A549 treated with CORT108297 at 1 μM for 4 hours (cell line): ENCODE measurements around the gene ZNF581. TPM values are rescaled to one million over a fixed set of nuclear protein-coding genes. Genes with fewer than 3 reads are reported as not detected.

Experiments used
- total RNA-seq: library from RNA; stranded (reverse); fragments of 200-300 nt; extraction: Qiagen RNA extraction; gene quantifications from 5 replicates; pipeline ENCODE4 v1.2.3, GENCODE V29; 2022

Gene ZNF581, protein sequence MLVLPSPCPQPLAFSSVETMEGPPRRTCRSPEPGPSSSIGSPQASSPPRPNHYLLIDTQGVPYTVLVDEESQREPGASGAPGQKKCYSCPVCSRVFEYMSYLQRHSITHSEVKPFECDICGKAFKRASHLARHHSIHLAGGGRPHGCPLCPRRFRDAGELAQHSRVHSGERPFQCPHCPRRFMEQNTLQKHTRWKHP
- 36.6 to 52.1 TPM (median 49.2 TPM) in 5 replicates for total RNA-seq

DNA sequence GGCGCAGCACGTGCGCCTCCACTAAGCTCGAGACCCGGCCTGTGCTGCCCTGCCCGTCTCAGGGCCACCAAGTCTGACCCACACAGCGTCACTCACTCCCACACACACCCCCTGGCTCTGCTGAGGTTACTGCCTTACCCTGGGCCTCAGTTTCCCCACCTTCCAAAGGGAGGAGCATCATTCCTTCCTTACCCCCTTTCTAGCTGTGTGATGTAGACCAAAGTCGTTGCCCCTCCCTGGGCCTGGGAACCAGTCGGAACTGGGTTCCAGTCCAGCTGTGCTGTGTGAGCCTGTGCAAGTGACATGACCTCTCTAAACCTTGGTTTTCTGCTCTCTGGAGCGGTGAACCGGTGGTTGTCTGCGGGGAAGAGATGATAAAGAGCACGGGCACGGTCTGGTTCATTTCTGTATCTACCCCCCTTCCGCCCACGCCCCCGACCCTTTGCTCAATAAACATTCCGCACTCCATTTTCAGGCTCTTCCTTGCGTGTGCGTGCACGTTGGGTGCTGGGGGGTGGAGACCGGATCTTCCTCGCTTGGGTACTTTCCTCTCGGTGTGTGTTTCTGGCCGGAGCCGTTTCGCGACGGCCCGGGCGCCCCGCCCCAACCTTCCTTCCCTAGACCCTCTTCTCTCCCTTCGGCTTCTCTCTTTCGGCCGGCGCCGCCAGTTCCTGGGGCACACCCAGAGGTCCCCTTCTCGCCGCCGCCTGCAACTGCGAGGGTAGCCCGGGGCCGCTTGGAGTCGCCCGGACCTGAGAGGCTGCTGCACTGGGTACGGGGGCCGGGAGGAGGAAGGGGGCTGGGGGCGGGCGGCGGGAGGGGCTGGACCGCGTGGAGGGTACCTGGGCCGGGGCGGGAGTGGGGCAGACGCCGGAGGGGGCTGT, at the start of gene ZNF581:
Gene ZNF581, plus strand, starts transcription at position 647 of the 884 bp plus-strand sequence. CDS start 923 bp downstream, outside the sequence.

DNA sequence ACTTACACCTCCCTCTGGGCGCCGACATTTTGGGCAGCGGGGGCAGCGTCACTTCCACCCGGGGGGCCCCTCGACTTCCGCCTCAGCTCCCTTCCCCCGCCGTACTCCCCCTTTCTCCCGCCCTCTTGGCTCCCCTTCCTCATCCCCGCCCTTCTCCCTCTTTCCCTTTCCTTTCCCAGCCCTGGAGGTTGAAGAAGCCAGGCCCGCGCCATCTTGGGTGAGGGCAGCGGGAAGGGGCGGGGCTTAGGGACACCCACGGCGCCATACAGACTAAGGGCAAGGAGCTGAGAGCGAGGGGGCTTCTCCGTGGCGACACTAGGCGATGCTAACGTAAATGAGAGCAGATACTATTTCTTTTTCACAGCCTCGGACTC, 44.0 kb upstream of the ZNF581 start, which contains the start of gene FIZ1:
Gene FIZ1, minus strand, starts transcription at position 50 of the 374 bp plus-strand sequence. CDS start 1,652 bp downstream, outside the sequence.

DNA sequence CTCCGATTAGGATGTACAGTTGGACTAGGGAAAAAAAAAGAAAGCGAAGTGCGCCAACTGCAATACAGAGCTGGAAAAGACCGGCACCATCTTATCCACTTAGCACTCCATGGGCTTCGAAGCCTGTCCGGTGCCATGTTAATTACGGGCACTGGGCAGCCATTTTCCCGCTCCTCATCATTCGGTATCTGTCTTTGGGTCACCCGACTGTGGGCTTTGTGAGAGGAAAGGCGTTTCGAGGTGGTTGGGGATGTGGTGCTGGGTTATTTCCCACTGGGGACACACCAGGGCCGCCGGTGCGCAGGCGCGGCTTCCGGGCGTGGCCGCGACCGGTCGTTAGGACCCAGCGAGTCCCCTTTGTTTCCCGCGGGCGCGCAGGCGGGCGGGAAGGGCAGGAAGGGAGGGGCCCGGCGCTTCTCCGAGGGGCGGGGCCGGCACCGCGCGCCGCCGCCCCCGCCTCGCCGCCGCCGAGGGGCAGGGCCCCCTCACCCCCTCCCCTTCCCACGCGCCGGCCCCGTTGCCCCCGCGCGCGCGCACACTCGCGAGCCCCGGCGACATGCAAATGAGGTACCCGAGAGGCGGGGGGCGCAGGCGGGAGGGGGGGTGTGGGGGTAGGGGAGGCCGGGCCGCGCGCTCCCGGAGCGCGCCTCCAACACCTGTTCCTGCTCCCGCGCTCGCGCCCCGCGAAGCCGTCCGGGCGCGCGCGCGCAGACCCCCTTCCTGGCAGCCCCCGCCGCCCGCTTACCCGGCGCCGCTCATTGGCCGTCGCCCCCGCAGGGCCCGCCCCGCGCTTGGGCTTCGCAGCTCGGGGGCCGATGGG, 43.4 kb upstream of the ZNF581 start, which contains the start of gene ZNF524:
Gene ZNF524, plus strand, starts transcription at position 447 of the 820 bp plus-strand sequence. CDS start 1,825 bp downstream, outside the sequence.

DNA sequence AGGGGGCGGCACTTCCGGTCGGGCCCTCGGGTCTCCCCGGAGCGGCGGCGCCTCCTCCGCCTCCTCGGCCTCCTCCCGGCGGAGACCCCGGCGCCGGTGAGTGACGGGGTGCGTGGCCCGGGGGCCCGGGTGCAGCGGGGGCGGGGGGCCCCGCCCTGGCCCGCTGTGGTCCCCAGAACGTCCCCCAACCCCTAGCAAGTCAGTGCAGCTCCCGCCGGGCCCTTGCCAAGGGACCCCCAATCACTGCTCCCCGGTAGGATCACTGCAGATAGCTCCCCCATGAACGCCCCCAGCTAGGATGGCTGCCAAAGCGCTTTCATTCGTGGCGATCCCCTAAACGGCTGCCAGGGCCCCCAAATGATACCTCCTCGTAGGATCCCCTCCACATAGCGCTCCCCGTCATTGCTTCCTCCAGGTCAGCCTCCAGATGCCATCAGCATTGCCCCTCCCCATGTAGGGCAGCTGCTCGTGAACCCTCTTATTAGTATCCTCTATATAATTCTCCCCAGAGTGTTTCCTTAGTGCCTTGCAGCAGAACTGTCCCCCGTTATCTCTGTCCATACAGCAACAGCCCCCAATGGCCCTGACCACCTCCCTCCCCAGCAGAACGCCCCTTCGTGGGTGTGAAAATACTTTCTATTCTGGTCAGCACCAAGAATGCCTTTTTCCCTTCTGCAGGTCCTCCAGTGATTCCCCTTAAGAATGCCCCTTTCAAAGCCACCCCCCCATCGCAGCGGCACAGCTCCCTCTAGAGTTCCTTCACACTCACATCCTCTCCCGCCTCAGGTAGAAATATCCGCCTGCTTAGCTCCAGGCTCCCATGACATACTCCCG, 37.6 kb upstream of the ZNF581 start, which contains the start of gene ZNF865:
Gene ZNF865, plus strand, starts transcription at position 11 of the 834 bp plus-strand sequence. CDS start 7,972 bp downstream, outside the sequence.

DNA sequence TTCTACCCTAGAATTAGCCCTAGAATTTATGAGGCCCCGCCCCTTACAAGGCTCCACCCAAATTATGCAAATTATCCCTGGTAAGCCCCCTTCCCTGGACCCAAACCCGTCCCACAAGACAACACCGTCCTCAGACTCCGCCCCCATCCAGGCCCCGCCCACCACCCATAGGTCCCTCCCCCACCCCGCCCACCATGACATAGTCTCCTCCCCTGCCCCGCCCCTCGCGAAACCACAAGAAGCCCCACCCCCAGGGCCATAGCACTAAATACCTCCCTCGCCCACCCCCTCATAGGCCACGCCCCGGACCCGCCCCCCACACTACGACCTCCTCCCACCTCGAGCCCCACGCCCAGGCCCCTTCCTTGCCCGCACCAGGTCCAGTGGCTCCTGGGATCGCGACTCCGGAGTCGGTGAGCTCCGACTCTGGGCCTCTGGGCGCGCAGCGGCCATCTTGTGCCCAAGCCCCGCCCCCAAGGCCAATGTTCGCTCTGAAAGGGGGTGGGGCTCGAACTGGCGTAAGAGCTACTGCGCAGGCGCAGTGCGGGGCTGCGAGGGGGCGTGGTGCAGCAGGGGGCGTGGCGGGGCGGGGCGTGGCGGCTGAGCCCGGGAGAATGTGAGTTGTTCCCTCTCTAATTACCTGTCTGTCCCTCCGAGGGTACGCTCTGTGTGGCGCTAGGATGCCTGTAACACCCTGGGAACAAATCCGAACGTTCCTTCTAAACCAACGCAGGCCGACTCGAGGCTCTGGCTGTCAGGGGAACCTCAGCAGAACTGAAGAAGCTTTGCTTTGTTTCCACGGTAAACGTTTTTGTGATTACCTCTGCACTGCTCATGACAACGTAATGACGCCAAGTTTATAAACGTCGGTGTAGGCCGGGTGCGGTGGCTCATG, 19.1 kb upstream of the ZNF581 start, which contains the start of gene ZNF784:
Gene ZNF784, minus strand, starts transcription at position 458 of the 895 bp plus-strand sequence. Its CDS starts 5 bp downstream, at position 453.

DNA sequence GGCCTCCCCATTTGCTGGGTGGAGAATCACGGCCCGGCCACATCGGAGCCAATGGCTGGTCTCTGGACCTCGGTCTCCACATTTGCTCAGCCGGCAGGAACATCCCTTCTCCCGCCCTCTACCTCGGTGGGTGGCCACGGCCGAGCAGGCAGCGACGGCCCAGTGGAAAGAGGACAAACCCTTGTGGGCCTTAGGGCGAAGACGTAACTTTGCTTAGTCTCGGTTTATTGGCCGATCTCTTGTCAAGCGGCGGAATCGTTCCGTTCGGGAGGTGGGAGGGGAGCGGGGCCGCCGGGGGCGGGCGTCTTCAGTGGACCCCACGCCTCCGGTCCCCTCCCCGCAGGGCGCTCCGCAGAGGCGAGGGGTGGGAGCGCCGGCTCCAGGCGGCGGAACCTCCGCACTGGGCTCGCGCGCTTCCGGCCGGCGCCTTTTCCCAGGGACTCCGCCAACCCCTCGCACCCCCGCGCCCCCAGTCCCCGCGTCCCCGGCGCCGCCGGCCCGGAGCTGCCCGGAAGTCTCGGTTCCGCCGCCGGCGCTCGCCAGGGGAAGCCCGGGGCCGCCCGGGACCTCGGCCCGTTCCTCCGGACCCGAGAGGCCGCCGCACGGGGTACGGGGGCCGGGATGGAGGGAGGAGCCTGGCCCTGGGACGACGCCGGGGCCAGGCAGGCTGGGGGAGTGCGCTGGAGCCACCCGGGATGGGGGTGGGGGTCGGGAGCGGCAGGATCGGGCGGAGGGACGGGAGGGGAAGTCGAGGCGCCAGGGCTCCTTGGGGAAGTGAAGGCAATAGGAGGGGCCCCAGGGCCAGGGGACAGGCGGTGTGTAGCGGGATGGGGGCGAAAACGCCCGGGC, 2.6 kb upstream of the ZNF581 start, which contains the start of gene ZNF580:
Gene ZNF580, plus strand, starts transcription at position 426 of the 849 bp plus-strand sequence. CDS start 1,507 bp downstream, outside the sequence.

DNA sequence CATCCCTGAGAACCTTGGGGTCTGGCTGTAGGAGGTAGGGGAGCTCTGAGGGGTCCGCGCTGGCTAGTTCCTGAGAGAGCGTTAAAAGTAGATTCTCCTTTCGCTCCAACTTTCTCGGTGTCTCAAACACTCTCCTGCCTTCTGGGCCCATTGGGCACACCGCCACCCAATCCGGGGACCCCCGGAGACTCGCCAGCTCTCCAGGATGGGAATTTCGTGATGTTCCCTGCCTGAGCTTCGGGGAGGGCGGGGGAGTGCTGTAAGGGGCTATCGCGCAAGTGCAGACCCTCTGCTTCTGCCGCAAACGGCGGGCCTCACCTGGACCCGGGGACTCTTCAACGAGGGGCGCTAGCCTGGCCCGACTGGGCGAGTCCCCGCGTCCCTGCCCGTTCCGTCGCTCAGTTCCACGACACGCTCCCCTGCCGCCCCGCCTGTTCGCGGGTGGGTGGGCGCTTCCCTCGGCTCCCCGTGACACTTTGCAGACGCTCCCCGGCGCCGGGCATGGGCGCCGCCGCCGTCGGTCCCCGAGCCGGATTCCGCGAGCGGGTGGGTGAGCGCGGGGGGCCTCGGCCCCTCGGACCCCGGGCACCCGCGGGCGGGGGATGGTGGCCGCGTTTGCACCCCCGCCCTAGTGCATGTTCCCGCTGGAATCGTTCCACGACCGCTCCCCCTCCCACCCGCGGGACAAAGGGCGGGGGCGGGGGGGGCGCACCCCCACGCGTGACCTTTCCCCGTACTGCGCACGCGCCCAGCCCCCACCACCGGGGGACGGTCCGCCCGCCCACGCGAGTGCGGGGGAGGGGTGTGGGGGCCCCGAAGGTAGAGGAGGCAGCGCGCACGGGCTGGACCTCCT, 4.5 kb downstream of the ZNF581 start, which contains the start of gene CCDC106:
Gene CCDC106, plus strand, starts transcription at position 481 of the 853 bp plus-strand sequence. CDS start 835 bp downstream, outside the sequence.

DNA sequence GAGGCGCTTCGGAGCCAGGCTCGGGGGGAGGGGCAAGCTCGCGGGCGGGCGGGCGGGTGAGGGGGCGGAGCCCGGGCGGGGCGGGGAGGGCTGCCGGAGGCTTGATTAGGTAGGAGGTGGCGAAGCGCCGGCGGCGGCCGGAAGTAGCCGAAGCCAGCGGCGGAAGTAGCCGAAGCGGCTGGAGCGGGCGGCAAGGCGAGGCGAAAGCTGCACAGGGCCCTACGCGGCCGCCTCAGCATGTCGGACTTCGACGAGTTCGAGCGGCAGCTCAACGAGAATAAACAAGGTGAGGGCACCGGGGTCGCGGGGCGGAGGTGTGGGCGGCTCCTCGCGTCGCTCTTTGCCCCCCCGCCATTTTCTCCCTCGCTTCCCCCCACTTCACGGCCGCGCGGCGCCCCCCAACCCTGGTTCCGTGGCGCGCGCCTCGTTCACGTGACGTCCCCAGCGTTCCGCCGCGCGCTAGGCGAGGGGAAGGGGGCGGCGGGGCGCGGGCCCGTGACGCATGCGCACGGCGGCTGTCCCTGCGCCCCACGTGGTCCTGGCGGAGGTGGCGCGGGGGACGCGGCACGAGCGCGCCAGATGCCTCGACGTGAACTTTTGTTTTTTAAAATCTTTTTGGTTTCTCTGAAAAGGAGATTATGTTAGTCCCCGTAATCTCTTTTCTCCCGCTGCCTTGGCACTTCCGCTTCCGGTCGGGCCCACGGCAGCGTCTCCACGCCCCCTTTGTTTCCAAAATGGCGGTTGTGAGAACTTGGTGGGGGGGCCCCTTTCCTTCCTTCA, 11.6 kb downstream of the ZNF581 start, which contains the start of gene U2AF2:
Gene U2AF2, plus strand, starts transcription at position 168 of the 780 bp plus-strand sequence. Its CDS starts 70 bp downstream, at position 238.

DNA sequence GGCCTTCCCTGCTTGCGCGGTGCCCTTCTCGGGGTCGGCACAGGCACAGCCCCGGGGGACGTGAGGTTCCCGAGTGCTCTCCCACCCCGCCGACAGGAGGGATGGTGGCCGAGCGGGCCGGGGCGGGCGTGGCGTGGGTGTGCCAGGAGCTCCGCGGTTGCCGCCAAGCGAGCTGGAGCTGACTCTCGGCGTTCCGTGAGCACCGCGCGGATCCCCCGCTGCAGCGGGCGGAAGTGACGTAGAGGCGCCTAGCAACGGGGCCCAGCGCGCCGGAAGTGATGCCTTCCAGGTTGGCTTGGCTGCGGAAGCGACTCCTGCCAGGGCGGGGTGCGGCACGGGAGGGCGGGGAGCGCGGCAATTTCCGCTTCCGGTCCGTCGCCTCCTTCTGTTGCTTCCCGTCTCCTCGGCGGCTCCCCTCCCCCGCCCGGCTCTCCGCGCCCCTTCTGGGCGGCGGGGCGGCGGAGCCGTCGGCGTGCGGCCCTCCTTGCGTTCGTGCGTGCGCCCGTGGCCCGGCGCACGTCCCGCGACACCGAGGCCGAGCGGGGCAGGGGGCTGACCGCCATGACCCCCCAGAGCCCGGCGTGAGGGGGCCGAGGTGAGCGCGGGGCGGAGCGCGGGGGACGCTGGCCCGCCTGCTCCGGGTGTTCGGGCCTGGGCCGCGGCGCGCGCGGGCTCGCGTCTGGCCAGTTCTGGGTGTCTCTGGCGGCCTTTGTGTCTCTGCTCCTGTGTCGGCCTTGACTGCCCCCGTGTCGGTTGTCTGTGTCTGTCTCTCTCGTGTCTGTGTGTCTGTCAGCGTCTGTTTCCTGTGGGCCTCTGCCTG, 31.6 kb downstream of the ZNF581 start, which contains the start of gene EPN1:
Gene EPN1, plus strand, starts transcription at position 386 of the 820 bp plus-strand sequence. CDS start 3,402 bp downstream, outside the sequence.

Other genes starting within 250 kb of the ZNF581 start
- gene UBE2S, start 235.9 kb upstream of the ZNF581 start, total RNA-seq = 320 to 492 TPM (median 460 TPM) in 5 replicates
- 0.02 TPM in 1 of 5 replicates, not detected in the others for gene SHISA7, start 200.3 kb upstream of the ZNF581 start, total RNA-seq
- 54.6 to 66.3 TPM (median 63.5 TPM) in 5 replicates for gene ISOC2, start 182.0 kb upstream of the ZNF581 start, total RNA-seq
- gene C19orf85, start 178.9 kb upstream of the ZNF581 start, total RNA-seq = not detected in 5 replicates
- gene ZNF628, start 167.0 kb upstream of the ZNF581 start, total RNA-seq = 5.7 to 8.8 TPM (median 7.8 TPM) in 5 replicates
- 34.2 to 64.7 TPM (median 61.2 TPM) in 5 replicates for gene NAT14, start 158.5 kb upstream of the ZNF581 start, total RNA-seq
- gene SSC5D, start 155.2 kb upstream of the ZNF581 start, total RNA-seq = 0.45 to 1.3 TPM (median 0.81 TPM) in 5 replicates
- 1.6 to 2.8 TPM (median 2.3 TPM) in 5 replicates for gene SBK2, start 106.5 kb upstream of the ZNF581 start, total RNA-seq
- gene SBK3, start 98.1 kb upstream of the ZNF581 start, total RNA-seq = 1.7 to 2.0 TPM (median 1.9 TPM) in 5 replicates
- gene ZNF579, start 62.8 kb upstream of the ZNF581 start, total RNA-seq = 15.7 to 31.2 TPM (median 28.5 TPM) in 5 replicates
- 17.6 to 24.7 TPM (median 24.3 TPM) in 5 replicates for gene FIZ1, start 44.1 kb upstream of the ZNF581 start, total RNA-seq
- 13.4 to 21.2 TPM (median 20.6 TPM) in 5 replicates for gene ZNF524, start 43.4 kb upstream of the ZNF581 start, total RNA-seq
- gene ZNF865, start 38.0 kb upstream of the ZNF581 start, total RNA-seq = 7.3 to 13.8 TPM (median 12.5 TPM) in 5 replicates
- 5.6 to 6.2 TPM (median 5.8 TPM) in 5 replicates for gene ZNF784, start 19.1 kb upstream of the ZNF581 start, total RNA-seq
- gene ZNF580, start 2.6 kb upstream of the ZNF581 start, total RNA-seq = 29.4 to 56.4 TPM (median 50.5 TPM) in 5 replicates
- gene CCDC106, start 4.6 kb downstream of the ZNF581 start, total RNA-seq = 14.1 to 20.4 TPM (median 19.1 TPM) in 5 replicates
- gene U2AF2, start 11.4 kb downstream of the ZNF581 start, total RNA-seq = 264 to 319 TPM (median 303 TPM) in 5 replicates
- 135 to 220 TPM (median 215 TPM) in 5 replicates for gene EPN1, start 31.6 kb downstream of the ZNF581 start, total RNA-seq
- gene NLRP9, start 94.8 kb downstream of the ZNF581 start, total RNA-seq = not detected in 5 replicates
- 0.31 to 0.54 TPM (median 0.45 TPM) in 5 replicates for gene RFPL4A, start 115.4 kb downstream of the ZNF581 start, total RNA-seq
- 0.28 TPM in 1 of 5 replicates, not detected in the others for gene RFPL4AL1, start 125.5 kb downstream of the ZNF581 start, total RNA-seq
- 0.05 to 0.08 TPM (median 0.06 TPM) in 4 of 5 replicates, not detected in the other for gene NLRP11, start 188.3 kb downstream of the ZNF581 start, total RNA-seq
- gene NLRP4, start 192.9 kb downstream of the ZNF581 start, total RNA-seq = not detected in 5 replicates